Transverse colon (tissue), 4 donors: ENCODE data around the gene CD320.

ENCODE experiments used
- POLR2AphosphoS5 ChIP-seq, 3 donors: sonication (generic); formaldehyde crosslinking; IDR thresholded peaks; one replicate each; pipeline ENCODE4 v1.6.1; 2016; ENCODE audit warnings: antibody characterized with exemption in 3 of 3
- TF ChIP-seq, protein P1 (sequence below), 5 experiments: fragments of 200-600 bp in 3 of 5; fragments of 450-650 bp in 2 of 5; sonication (generic) in 3 of 5; IDR thresholded peaks; 1 replicate in 2 of 5; 2 replicates in 3 of 5; pipeline ENCODE4 v1.5.1; 2016 to 2017; ENCODE audit warnings: antibody characterized with exemption in 5 of 5, inconsistent platforms in 3 of 5, mild to moderate bottlenecking in 2 of 5, moderate library complexity in 1 of 5

DNA sequence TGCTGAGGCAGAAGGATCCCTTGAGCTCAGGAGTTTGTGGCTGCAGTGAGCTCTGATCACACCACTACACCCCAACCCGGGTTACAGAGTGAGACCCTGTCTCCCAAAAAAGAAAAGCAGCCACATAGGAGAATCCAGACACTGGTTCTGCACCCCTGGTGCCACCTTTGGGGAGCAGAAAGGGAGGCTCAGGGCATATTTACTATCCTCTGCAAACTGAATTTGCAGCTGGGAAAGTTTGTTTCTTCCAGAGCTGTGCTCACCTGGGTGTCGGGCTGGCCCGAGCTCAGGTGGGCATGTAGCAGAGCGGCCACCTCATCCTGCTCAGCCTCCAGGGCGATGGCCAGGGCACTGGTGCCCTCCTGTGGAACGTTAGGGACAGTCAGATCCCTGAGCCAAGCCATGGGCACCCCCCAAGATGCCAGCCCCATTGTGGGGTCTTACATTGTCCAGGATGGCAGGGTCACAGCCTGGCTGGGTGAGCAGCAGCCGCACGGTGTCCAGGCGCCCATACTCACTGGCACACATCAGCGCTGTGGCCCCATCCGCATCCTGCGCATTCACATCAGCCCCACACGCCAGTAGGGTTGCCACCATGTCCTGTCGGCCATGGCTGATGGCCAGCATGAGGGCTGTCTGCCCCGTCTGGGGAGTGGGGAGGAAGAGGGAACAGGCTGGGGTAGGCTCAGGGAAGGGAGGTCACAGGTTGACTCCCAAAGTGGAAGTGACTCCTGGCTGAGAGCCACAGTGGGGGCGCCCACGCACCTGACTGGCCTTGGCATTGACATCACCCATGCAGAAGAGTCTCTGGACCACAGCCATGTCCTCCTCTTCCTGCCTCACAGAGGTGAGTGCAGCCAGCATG lies 16.3 kb upstream of the CD320 start:
- TF ChIP-seq POLR2AphosphoS5 (IDR thresholded peaks at IDR 0.05): peak in 1 of 3 donors; percentile 27
- TF ChIP-seq, protein P1, sequence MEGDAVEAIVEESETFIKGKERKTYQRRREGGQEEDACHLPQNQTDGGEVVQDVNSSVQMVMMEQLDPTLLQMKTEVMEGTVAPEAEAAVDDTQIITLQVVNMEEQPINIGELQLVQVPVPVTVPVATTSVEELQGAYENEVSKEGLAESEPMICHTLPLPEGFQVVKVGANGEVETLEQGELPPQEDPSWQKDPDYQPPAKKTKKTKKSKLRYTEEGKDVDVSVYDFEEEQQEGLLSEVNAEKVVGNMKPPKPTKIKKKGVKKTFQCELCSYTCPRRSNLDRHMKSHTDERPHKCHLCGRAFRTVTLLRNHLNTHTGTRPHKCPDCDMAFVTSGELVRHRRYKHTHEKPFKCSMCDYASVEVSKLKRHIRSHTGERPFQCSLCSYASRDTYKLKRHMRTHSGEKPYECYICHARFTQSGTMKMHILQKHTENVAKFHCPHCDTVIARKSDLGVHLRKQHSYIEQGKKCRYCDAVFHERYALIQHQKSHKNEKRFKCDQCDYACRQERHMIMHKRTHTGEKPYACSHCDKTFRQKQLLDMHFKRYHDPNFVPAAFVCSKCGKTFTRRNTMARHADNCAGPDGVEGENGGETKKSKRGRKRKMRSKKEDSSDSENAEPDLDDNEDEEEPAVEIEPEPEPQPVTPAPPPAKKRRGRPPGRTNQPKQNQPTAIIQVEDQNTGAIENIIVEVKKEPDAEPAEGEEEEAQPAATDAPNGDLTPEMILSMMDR (IDR thresholded peaks at IDR 0.05): no peak
